GM12878 (cell line): ENCODE measurements around the gene VIT. TPM values are rescaled to one million over a fixed set of nuclear protein-coding genes. Genes with fewer than 3 reads are reported as not detected.

Source experiments
- ATAC-seq: fragments of 200-7000 bp; cut with Tn5 transposase; 3 replicates; pipeline ENCODE4 v1.9.1; 2020; ENCODE audit warnings: mild to moderate bottlenecking, moderate library complexity
- BruUV-seq: library from RNA; stranded (reverse); fragments of 400-500 nt; replicated peaks from 2 replicates; lab custom pipeline; 2021; lab: Mats Ljungman, UMichigan
- CTCF ChIA-PET: fragments of 300-600 bp; sonication (Branson Sonifier 250); formaldehyde crosslinking; extraction: SDS; loops from one replicate; lab custom pipeline; 2021; ENCODE audit warnings: inconsistent platforms; lab: Yijun Ruan, JAX
- POLR2A ChIA-PET: fragments of 350-600 bp; formaldehyde crosslinking; extraction: SDS; loops from one replicate; lab custom pipeline; 2021; ENCODE audit warnings: inconsistent platforms; lab: Charles Lee
- RAD21 ChIA-PET: fragments of 300-600 bp; sonication (Branson Sonifier 250); formaldehyde crosslinking; loops from one replicate; lab custom pipeline; 2023; ENCODE audit warnings: antibody characterized with exemption; ENCODE audit not compliant: unreplicated experiment; lab: Charles Lee
- SMC1A ChIA-PET: fragments of 300-600 bp; sonication (Branson Sonifier 250); formaldehyde crosslinking; loops from one replicate; lab custom pipeline; 2023; ENCODE audit not compliant: unreplicated experiment, uncharacterized antibody; lab: Charles Lee
- DNase-seq: peaks from one replicate; pipeline ENCODE4 v3.0.0-alpha.2; 2011; ENCODE audit warnings: low read depth, low spot score
- FAIRE-seq: peaks from 3 replicates; lab custom pipeline; 2011; peaks lifted over from hg19 to GRCh38; lab: Jason Lieb, UNC
- H2AFZ ChIP-seq: 2 replicates; pipeline ENCODE4 v1.6.0; 2011; ENCODE audit warnings: low read depth, low read length, control low read depth; ENCODE audit not compliant: control insufficient read depth
- H3K27ac ChIP-seq: 2 replicates; pipeline ENCODE4 v1.5.1; 2011; ENCODE audit warnings: control low read depth; ENCODE audit not compliant: control insufficient read depth, insufficient read depth
- H3K27me3 ChIP-seq, 2 experiments: replicated peaks in 1 of 2; 2 replicates each; pipeline versions ENCODE4 v1.6.0 to v1.6.1; 2011; ENCODE audit warnings: low read length in 1 of 2; ENCODE audit not compliant: control insufficient read depth in 2 of 2, insufficient read depth in 2 of 2
- H3K36me3 ChIP-seq, 2 experiments: 2 replicates each; pipeline ENCODE4 v1.5.1; 2011; ENCODE audit warnings: low read length in 1 of 2; ENCODE audit not compliant: control insufficient read depth in 2 of 2, insufficient read depth in 2 of 2
- H3K4me1 ChIP-seq: 2 replicates; pipeline ENCODE4 v1.6.1; 2011; ENCODE audit warnings: mild to moderate bottlenecking, low read length, moderate library complexity, mixed read lengths; ENCODE audit not compliant: control insufficient read depth, insufficient read depth
- H3K4me2 ChIP-seq: 2 replicates; pipeline ENCODE4 v1.6.0; 2011; ENCODE audit warnings: control low read depth; ENCODE audit not compliant: control insufficient read depth, insufficient read depth
- H3K4me3 ChIP-seq: fragments of 200-600 bp; sonication (generic); 2 replicates; pipeline ENCODE4 v1.5.1; 2016
- H3K79me2 ChIP-seq: 2 replicates; pipeline ENCODE4 v1.6.0; 2011; ENCODE audit warnings: low read length; ENCODE audit not compliant: control insufficient read depth, insufficient read depth
- H3K9ac ChIP-seq: 2 replicates; pipeline ENCODE4 v1.8.0; 2011; ENCODE audit warnings: low read length, control low read depth, mixed read lengths; ENCODE audit not compliant: control insufficient read depth, insufficient read depth
- H3K9me3 ChIP-seq: replicated peaks from 3 replicates; pipeline ENCODE4 v1.5.1; 2011; ENCODE audit warnings: mild to moderate bottlenecking, low read length; ENCODE audit not compliant: control insufficient read depth, insufficient read depth
- H4K20me1 ChIP-seq: 2 replicates; pipeline ENCODE4 v1.6.0; 2011; ENCODE audit not compliant: control insufficient read depth, insufficient read depth
- BCL3 ChIP-seq: IDR thresholded peaks from 2 replicates; pipeline ENCODE4 v1.6.1; 2011; ENCODE audit warnings: borderline replicate concordance, low read depth, mild to moderate bottlenecking, moderate library complexity, low read length; ENCODE audit not compliant: insufficient read depth, poor library complexity, severe bottlenecking
- BRCA1 ChIP-seq: IDR thresholded peaks from 2 replicates; pipeline ENCODE4 v1.6.1; 2011; ENCODE audit warnings: low read depth, low read length, improper control_type of control experiment
- CHD1 ChIP-seq: IDR thresholded peaks from 2 replicates; pipeline ENCODE4 v1.6.1; 2012; ENCODE audit warnings: low read depth, low read length, improper control_type of control experiment
- HDAC2 ChIP-seq: fragments of 200-600 bp; sonication (generic); IDR thresholded peaks from 2 replicates; pipeline ENCODE4 v1.6.1; 2017
- MLLT1 ChIP-seq: fragments of 450-650 bp; IDR thresholded peaks from 2 replicates; pipeline ENCODE4 v1.6.1; 2016; ENCODE audit warnings: mild to moderate bottlenecking
- PAX5 ChIP-seq: IDR thresholded peaks from 2 replicates; pipeline ENCODE4 v1.6.1; 2011; ENCODE audit warnings: low read depth, low read length, borderline replicate concordance
- POLR2AphosphoS2 ChIP-seq: IDR thresholded peaks from 2 replicates; pipeline ENCODE4 v1.6.1; 2011; ENCODE audit warnings: low read depth, mild to moderate bottlenecking, low read length, improper control_type of control experiment, moderate library complexity
- POLR2AphosphoS5 ChIP-seq: IDR thresholded peaks from 2 replicates; pipeline ENCODE4 v1.6.1; 2011; ENCODE audit warnings: mild to moderate bottlenecking, low read length, inconsistent platforms
- RAD21 ChIP-seq: IDR thresholded peaks from 2 replicates; pipeline ENCODE4 v1.6.1; 2011; ENCODE audit warnings: mild to moderate bottlenecking, low read depth, low read length, moderate library complexity; ENCODE audit not compliant: insufficient read depth
- RFX5 ChIP-seq: IDR thresholded peaks from 2 replicates; pipeline ENCODE4 v1.6.1; 2011; ENCODE audit warnings: low read depth, low read length, improper control_type of control experiment
- SIX5 ChIP-seq: IDR thresholded peaks from 2 replicates; pipeline ENCODE4 v1.6.1; 2011; ENCODE audit warnings: mild to moderate bottlenecking, low read depth, low read length, moderate library complexity; ENCODE audit not compliant: severe bottlenecking
- SP1 ChIP-seq: IDR thresholded peaks from one replicate; pipeline ENCODE4 v1.6.1; 2011; ENCODE audit warnings: low read depth, low read length
- SPI1 ChIP-seq: IDR thresholded peaks from 2 replicates; pipeline ENCODE4 v1.6.1; 2011; ENCODE audit warnings: low read depth, mild to moderate bottlenecking, low read length, moderate library complexity, borderline replicate concordance; ENCODE audit not compliant: insufficient read depth
- STAT1 ChIP-seq: fragments of 450-650 bp; conservative IDR thresholded peaks from 2 replicates; pipeline ENCODE4 v1.6.1; 2014; ENCODE audit warnings: antibody characterized with exemption, mild to moderate bottlenecking
- ZBED1 ChIP-seq: IDR thresholded peaks from 2 replicates; pipeline ENCODE4 v1.6.1; 2016; ENCODE audit warnings: borderline replicate concordance
- WGBS: methylation state at CpG from one replicate; pipeline ENCODE4 v1.1.6; 2016; ENCODE audit warnings: low lambda C conversion rate; ENCODE audit not compliant: insufficient replicate concordance, insufficient coverage; ENCODE audit errors: missing lambda C conversion rate; 5-methylcytosine and 5-hydroxymethylcytosine counted together
- in situ Hi-C: fragments of 300-500 bp; cut with MboI; formaldehyde crosslinking; loops from 9 replicates; pipeline ENCODE4 v1.14.3; 2018; ENCODE audit warnings: mixed read lengths
- intact Hi-C: fragments of 100-400 bp; cut with micrococcal nuclease; formaldehyde crosslinking; loops from one replicate; pipeline ENCODE4 v1.14.2; 2022; ENCODE audit not compliant: unreplicated experiment
- polyA plus RNA-seq, 11 experiments: library from polyadenylated mRNA; depleted of rRNA in 4 of 11; unstranded in 6 of 11; stranded (reverse) in 5 of 11; fragments of >200 nt; fragmentation: Nextera tagmentation in 4 of 11; fragmentation: Illumina TruSeq in 1 of 11; extraction: Ambion mirVana in 4 of 11; extraction: Trizol in 1 of 11; gene quantifications; 1 replicate in 1 of 11; 2 replicates in 10 of 11; pipeline versions ENCODE4 v1.2.1 to v1.2.3, GENCODE V29; 2011 to 2016; ENCODE audit warnings: inconsistent platforms in 2 of 11, missing spikeins in 2 of 11, low read depth in 1 of 11
- total RNA-seq, 4 experiments: library from RNA; depleted of rRNA in 3 of 4; stranded (reverse); fragments of >200 nt in 3 of 4; fragmentation: Illumina TruSeq in 1 of 4; extraction: Trizol in 1 of 4; gene quantifications; 2 replicates each; pipeline versions ENCODE4 v1.2.1 to v1.2.3, GENCODE V29; 2013 to 2021

VIT gene
- total and polyA plus RNA-seq, 10 of the 15 experiments (the other 5 are each of a cell fraction or from before 2014, with no cell fraction given) = 0.05 to 0.14 TPM; not detected in 8

GRCh38 chr2:36663295-36663694 is 33.2 kb upstream of the VIT start:
- CTCF ChIA-PET = interaction anchor here (1.7 to 2.6 kb wide), 4 partner anchors 11 to 691 kb away, joined by 6 to 14 read pairs (median 8); no protein-coding TSS in a partner anchor
- FAIRE-seq (no peak), ATAC-seq (no peak), DNase-seq (no peak)
- Histone ChIP-seq H3K4me3 (no peak overlapping the region), H3K36me3 (no peaks in the 10 kb centered on the region), H3K9ac (no peak overlapping the region), H3K27ac (no peak overlapping the region), H3K27me3 (peaks cover 2 to 4% of the 10 kb centered on the region in 2 experiments; a peak in 2 of 4 replicates), H3K4me2 (no peak overlapping the region), H2AFZ (no peak overlapping the region), H3K4me1 (no peaks in the 10 kb centered on the region), H3K9me3 (no peaks in the 10 kb centered on the region), H4K20me1 (no peaks in the 10 kb centered on the region), H3K79me2 (no peaks in the 10 kb centered on the region)
- in situ Hi-C loops (no loop called here), intact Hi-C loops (loop anchor here (5.0 to 10.0 kb wide), 3 partner anchors 156 to 768 kb away; no protein-coding TSS in a partner anchor)
- TF ChIP-seq MLLT1 (no peak), STAT1 (no peak), SIX5 (no peak), RAD21 (no peak), ZBED1 (no peak), RFX5 (no peak), POLR2AphosphoS2 (no peak), POLR2AphosphoS5 (no peak), BCL3 (no peak), HDAC2 (no peak), BRCA1 (no peak), CHD1 (no peak), SP1 (no peak), SPI1 (no peak), PAX5 (no peak)
- SMC1A ChIA-PET = interaction anchor here (1.4 to 1.8 kb wide), 3 partner anchors 15 to 311 kb away, joined by 3 to 6 read pairs (median 3); no protein-coding TSS in a partner anchor
- POLR2A ChIA-PET = no interaction called here
- BruUV-seq = no TSS peak
- 28% methylated on average over 2 of the region's 2 CpGs for WGBS
- RAD21 ChIA-PET = interaction anchor here (3.1 kb wide), 1 partner anchor 311 kb away, joined by 23 read pairs; no protein-coding TSS in a partner anchor
